ENCODE data around the gene RNASE12.

RNASE12 gene

DNA sequence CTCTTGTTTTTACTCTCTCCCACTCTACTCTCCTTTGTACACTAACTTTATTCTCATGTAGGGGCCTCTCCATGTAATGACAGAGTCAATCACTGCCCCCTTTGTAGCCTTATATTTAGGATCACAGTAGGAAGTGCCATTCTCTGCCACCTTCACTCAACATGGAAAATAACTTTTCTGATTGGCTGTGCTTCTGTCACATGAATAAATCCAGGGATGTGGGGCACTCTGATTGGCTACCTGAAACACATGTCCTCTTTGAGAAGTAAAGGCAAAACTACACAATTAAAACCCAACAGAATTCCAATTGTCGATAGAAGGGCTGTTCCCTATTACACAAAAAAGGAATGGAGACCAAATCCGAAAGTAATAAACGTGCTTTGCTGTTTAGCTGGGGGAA lies 30.2 kb downstream of the RNASE12 start, which contains the start of gene RNASE9:
Gene RNASE9 (minus strand): TSS at position 87 of the 400 bp plus-strand sequence.
- TF ChIP-seq, protein P1, sequence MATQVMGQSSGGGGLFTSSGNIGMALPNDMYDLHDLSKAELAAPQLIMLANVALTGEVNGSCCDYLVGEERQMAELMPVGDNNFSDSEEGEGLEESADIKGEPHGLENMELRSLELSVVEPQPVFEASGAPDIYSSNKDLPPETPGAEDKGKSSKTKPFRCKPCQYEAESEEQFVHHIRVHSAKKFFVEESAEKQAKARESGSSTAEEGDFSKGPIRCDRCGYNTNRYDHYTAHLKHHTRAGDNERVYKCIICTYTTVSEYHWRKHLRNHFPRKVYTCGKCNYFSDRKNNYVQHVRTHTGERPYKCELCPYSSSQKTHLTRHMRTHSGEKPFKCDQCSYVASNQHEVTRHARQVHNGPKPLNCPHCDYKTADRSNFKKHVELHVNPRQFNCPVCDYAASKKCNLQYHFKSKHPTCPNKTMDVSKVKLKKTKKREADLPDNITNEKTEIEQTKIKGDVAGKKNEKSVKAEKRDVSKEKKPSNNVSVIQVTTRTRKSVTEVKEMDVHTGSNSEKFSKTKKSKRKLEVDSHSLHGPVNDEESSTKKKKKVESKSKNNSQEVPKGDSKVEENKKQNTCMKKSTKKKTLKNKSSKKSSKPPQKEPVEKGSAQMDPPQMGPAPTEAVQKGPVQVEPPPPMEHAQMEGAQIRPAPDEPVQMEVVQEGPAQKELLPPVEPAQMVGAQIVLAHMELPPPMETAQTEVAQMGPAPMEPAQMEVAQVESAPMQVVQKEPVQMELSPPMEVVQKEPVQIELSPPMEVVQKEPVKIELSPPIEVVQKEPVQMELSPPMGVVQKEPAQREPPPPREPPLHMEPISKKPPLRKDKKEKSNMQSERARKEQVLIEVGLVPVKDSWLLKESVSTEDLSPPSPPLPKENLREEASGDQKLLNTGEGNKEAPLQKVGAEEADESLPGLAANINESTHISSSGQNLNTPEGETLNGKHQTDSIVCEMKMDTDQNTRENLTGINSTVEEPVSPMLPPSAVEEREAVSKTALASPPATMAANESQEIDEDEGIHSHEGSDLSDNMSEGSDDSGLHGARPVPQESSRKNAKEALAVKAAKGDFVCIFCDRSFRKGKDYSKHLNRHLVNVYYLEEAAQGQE (IDR thresholded peaks at IDR 0.05; ENCODE audit: insufficient read depth in 1 of 2, low read depth in 2 of 2, low read length in 2 of 2): no peak
- TF ChIP-seq SIN3A (IDR thresholded peaks at IDR 0.05; ENCODE audit: borderline replicate concordance, insufficient read depth, low read length) (no peak), POLR2AphosphoS5 (IDR thresholded peaks at IDR 0.05; ENCODE audit: low read depth, low read length) (no peak), FOXP2 (optimal IDR thresholded peaks at IDR 0.05; ENCODE audit: borderline replicate concordance, extremely low read depth, extremely low read length, insufficient read depth) (no peak), TAF1 (IDR thresholded peaks at IDR 0.05; ENCODE audit: borderline replicate concordance, insufficient read depth, low read length) (no peak)

DNA sequence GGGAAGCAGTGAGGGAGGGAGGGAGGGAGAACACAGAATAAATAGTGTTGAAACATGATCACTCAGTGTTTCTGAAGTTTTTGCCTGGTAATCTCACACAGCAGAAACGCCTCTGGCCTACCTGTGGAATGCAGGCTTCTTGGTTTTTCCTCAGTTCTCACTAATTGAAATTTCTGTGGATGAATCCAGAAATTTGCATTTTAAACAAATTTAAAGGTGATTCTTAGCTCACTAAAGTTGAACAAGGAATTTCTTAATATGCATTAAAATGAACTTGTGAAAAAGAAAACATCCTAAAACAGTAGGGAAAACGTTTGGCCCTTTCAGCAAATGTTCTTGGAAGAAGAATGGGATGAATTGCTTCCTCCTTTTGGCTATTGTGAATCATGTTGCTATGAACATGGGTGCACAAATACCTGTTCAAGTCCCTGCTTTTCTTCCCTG lies 31.7 kb downstream of the RNASE12 start:
- TF ChIP-seq FOXP2 (optimal IDR thresholded peaks at IDR 0.05; ENCODE audit: borderline replicate concordance, extremely low read depth, extremely low read length, insufficient read depth) (no peak), POLR2AphosphoS5 (IDR thresholded peaks at IDR 0.05; ENCODE audit: low read depth, low read length) (no peak), TAF1 (IDR thresholded peaks at IDR 0.05; ENCODE audit: borderline replicate concordance, insufficient read depth, low read length) (no peak), SIN3A (IDR thresholded peaks at IDR 0.05; ENCODE audit: borderline replicate concordance, insufficient read depth, low read length) (no peak)
- TF ChIP-seq, protein P1 (IDR thresholded peaks at IDR 0.05; ENCODE audit: insufficient read depth in 1 of 2, low read depth in 2 of 2, low read length in 2 of 2): no peak

DNA sequence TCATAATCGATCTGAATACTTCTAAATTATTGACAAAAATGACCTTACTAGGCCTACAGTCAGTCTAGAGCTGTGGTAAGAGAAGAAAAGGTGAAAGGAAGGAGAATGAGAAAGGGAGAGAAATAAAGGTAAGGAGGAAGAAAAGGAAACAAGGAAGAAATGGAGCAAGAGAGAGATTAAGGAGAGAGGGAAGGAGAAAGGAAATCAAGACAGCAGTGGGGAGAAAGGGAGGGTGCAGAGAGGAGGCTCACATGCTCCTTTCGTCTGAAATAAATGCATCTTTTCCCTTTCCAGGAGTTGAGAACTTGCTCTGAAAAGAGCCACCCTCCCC lies 34.0 kb downstream of the RNASE12 start:
- no peak for TF ChIP-seq SIN3A (IDR thresholded peaks at IDR 0.05; ENCODE audit: borderline replicate concordance, insufficient read depth, low read length)
- TF ChIP-seq, protein P1 (IDR thresholded peaks at IDR 0.05; ENCODE audit: insufficient read depth in 1 of 2, low read depth in 2 of 2, low read length in 2 of 2): no peak
- TF ChIP-seq FOXP2 (optimal IDR thresholded peaks at IDR 0.05; ENCODE audit: borderline replicate concordance, extremely low read depth, extremely low read length, insufficient read depth): no peak
- no peak for TF ChIP-seq POLR2AphosphoS5 (IDR thresholded peaks at IDR 0.05; ENCODE audit: low read depth, low read length)
- TF ChIP-seq TAF1 (IDR thresholded peaks at IDR 0.05; ENCODE audit: borderline replicate concordance, insufficient read depth, low read length): no peak

DNA sequence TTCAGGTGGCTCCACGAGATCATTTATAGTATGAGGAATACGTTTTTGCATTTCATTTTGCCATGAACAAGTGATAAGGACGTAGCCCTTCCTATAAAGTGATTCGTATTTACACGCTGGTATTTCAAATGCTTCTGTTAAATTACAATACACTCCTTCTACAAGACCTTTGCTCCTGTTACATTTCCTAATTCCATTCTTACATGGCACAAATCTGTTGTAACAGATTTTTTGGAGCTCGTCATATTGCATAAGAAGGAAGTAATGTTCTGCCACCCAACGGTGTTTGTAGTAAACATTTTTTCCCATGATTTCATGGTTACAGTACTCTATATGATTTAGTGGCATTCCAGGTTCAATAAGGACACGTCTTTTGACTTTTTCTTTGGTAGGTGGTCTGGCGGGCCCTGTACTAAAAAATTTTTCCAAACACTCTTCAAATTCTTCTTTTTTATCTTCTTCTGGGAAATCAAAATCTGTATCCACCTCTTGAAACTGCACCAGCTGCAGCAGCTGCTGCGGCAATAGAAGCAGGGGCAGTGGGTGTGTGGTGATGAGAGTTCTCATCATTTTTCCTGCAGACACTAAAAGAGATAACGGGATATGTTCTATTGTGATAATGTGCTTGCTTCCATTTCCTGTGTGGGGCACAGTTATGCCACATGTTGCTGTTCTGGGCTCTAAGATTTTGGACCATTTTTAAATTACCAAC lies 34.5 kb downstream of the RNASE12 start:
- TF ChIP-seq SIN3A (IDR thresholded peaks at IDR 0.05; ENCODE audit: borderline replicate concordance, insufficient read depth, low read length) (no peak), TAF1 (IDR thresholded peaks at IDR 0.05; ENCODE audit: borderline replicate concordance, insufficient read depth, low read length) (no peak), FOXP2 (optimal IDR thresholded peaks at IDR 0.05; ENCODE audit: borderline replicate concordance, extremely low read depth, extremely low read length, insufficient read depth) (no peak), POLR2AphosphoS5 (IDR thresholded peaks at IDR 0.05; ENCODE audit: low read depth, low read length) (no peak)
- TF ChIP-seq, protein P1 (IDR thresholded peaks at IDR 0.05; ENCODE audit: insufficient read depth in 1 of 2, low read depth in 2 of 2, low read length in 2 of 2): no peak

All from PFSK-1 (cell line).